ENCODE results near the gene PAN3. TPM values are rescaled to one million over a fixed set of nuclear protein-coding genes. Genes with fewer than 3 reads are reported as not detected.
A peak's percentile ranks its signal among the peaks of the same experiment; 100 is the strongest.

PAN3 gene
- total and polyA plus RNA-seq, 2 of the 8 experiments (the other 6 are each of a cell fraction or from before 2014, with no cell fraction given), result 12.7 to 39.3 TPM

- Histone ChIP-seq H3K23ac (ENCODE audit: insufficient read length) (no peak overlapping the region), H2BK12ac (ENCODE audit: low read depth, low read length) (no peak overlapping the region), H3K9me3 (ENCODE audit: insufficient read depth in 2 of 2, low read depth in 1 of 2, low read length in 1 of 2) (no peaks in the 10 kb centered on the region), H3K56ac (replicated peaks; ENCODE audit: insufficient read length, low read depth, low read length) (no peak overlapping the region), H2BK20ac (ENCODE audit: low read length) (no peak overlapping the region), H2BK15ac (ENCODE audit: low read length) (no peak overlapping the region), H4K91ac (replicated peaks; ENCODE audit: insufficient read length, low read length) (no peak overlapping the region), H3K4me3 (ENCODE audit: extremely low read depth in 1 of 4, insufficient read depth in 2 of 4, low read depth in 3 of 4, low read length in 4 of 4) (peak overlapping the region; percentile 77 to 93 (median 92); a peak in 6 of 8 replicates), H3K36me3 (ENCODE audit: control insufficient read depth in 2 of 4, insufficient read depth in 4 of 4, low read length in 3 of 4) (no peaks in the 10 kb centered on the region), H4K5ac (ENCODE audit: insufficient read length, low read depth, low read length) (no peak overlapping the region), H3K79me2 (ENCODE audit: control insufficient read depth in 1 of 2, insufficient read depth in 2 of 2, low read length in 2 of 2) (peaks cover under 1 to 38% of the 10 kb centered on the region in 2 experiments; a peak in 3 of 4 replicates), H3K4ac (replicated peaks; ENCODE audit: insufficient read length, low read depth, low read length) (no peak overlapping the region), H2BK120ac (replicated peaks; ENCODE audit: low read depth, low read length) (no peak overlapping the region), H2AFZ (ENCODE audit: low read length) (no peak overlapping the region), H3K27me3 (replicated peaks in 1 of 4; ENCODE audit: control insufficient read depth in 3 of 4, extremely low read depth in 1 of 4, insufficient read depth in 3 of 4, low read length in 3 of 4) (no peaks in the 10 kb centered on the region), H4K20me1 (replicated peaks in 1 of 2; ENCODE audit: control insufficient read depth in 1 of 2, insufficient read depth in 2 of 2, low read length in 2 of 2) (peaks cover 0 to 2% of the 10 kb centered on the region in 2 experiments), H2AK5ac (ENCODE audit: low read depth, low read length) (no peak overlapping the region), H3K79me1 (ENCODE audit: low read depth, low read length) (no peaks in the 10 kb centered on the region; the same call in 1 of the 2 replicates), H4K8ac (ENCODE audit: extremely low read depth, insufficient read depth, low read length) (no peak overlapping the region), H3K18ac (ENCODE audit: extremely low read depth, low read length) (no peak overlapping the region), H3K27ac (ENCODE audit: low read depth, low read length) (no peak overlapping the region), H3K4me2 (ENCODE audit: insufficient read depth in 1 of 2, low read depth in 2 of 2, low read length in 2 of 2) (peak overlapping the region; percentile 70 to 85; a peak in 3 of 4 replicates), H3K14ac (ENCODE audit: insufficient read length) (no peak overlapping the region), H3K9ac (replicated peaks in 1 of 4; ENCODE audit: extremely low read depth in 1 of 4, low read depth in 3 of 4, low read length in 3 of 4) (peak overlapping the region in 2 of 4 experiments; percentile 20 to 58; a peak in 4 of 7 replicates), H2BK5ac (ENCODE audit: low read depth, low read length) (no peak overlapping the region), H3K23me2 (ENCODE audit: low read depth, low read length) (peaks cover 6% of the 10 kb centered on the region; the same call in 1 of the 2 replicates), H3K4me1 (replicated peaks in 1 of 4; ENCODE audit: control insufficient read depth in 3 of 4, insufficient read depth in 4 of 4, low read length in 3 of 4) (peaks cover 0 to 6% (median 2%) of the 10 kb centered on the region in 4 experiments; a peak in 5 of 7 replicates)
- 80% methylated on average over 7 of the region's 7 CpGs; no CpG with 5 or more reads in 1 of the 2 experiments for WGBS, 2 experiments (ENCODE audit: extremely low coverage in 1 of 2, insufficient coverage in 1 of 2, insufficient read length in 1 of 2, insufficient replicate concordance in 2 of 2, low coverage in 1 of 2, low lambda C conversion rate in 2 of 2, missing lambda C conversion rate in 1 of 2)
- ChIA-PET POLR2A (ENCODE audit: partially characterized antibody) (interaction anchor here (1.2 kb wide), 1 partner anchor 19 kb away, joined by 4 read pairs; no protein-coding TSS in a partner anchor), CTCF (ENCODE audit: partially characterized antibody) (interaction anchor here (1.1 kb wide), 1 partner anchor 19 kb away, joined by 4 read pairs; no protein-coding TSS in a partner anchor)
- FAIRE-seq, result no peak
- DNase-seq (ENCODE audit: low read depth in 1 of 2, low spot score in 2 of 2), result no peak
- TF ChIP-seq SIRT6 (IDR thresholded peaks at IDR 0.05; ENCODE audit: low read length) (no peak), CTCF (IDR thresholded peaks at IDR 0.05; ENCODE audit: control extremely low read depth in 1 of 3, insufficient read depth in 1 of 3, low read depth in 1 of 3, low read length in 3 of 3) (no peak), RNF2 (IDR thresholded peaks at IDR 0.05; ENCODE audit: borderline replicate concordance, low read depth, low read length, missing control alignments, poor library complexity, severe bottlenecking) (no peak), JUN (IDR thresholded peaks at IDR 0.05; ENCODE audit: low read depth, low read length) (no peak), POLR2AphosphoS5 (IDR thresholded peaks at IDR 0.05; ENCODE audit: low read depth, low read length) (no peak), SRF (IDR thresholded peaks at IDR 0.05; ENCODE audit: low read depth, low read length) (no peak), ASH2L (IDR thresholded peaks at IDR 0.05; ENCODE audit: low read length) (no peak), POLR2A (IDR thresholded peaks at IDR 0.05; ENCODE audit: control extremely low read depth in 1 of 2, low read depth in 2 of 2, low read length in 2 of 2) (no peak), BACH1 (IDR thresholded peaks at IDR 0.05; ENCODE audit: low read length) (no peak), TAF7 (optimal IDR thresholded peaks at IDR 0.05; ENCODE audit: borderline replicate concordance, low read depth, low read length) (no peak), TEAD4 (IDR thresholded peaks at IDR 0.05; ENCODE audit: low read depth, low read length) (no peak), GTF2F1 (IDR thresholded peaks at IDR 0.05; ENCODE audit: borderline replicate concordance, low read depth, low read length) (no peak)
These were observed 1.4 kb upstream of the PAN3 start for GRCh38 chr13:28136916-28137315.
